H9 (cell line): ENCODE results near the gene TTC39C. TPM values are rescaled to one million over a fixed set of nuclear protein-coding genes. Genes with fewer than 3 reads are reported as not detected.

ENCODE experiments used
- DNase-seq: peaks from one replicate; pipeline ENCODE4 v3.0.0-alpha.2; 2017
- H2AFZ ChIP-seq: one replicate; pipeline ENCODE4 v1.6.1; 2013; ENCODE audit warnings: mild to moderate bottlenecking, low read length, control low read depth, moderate library complexity
- H2AK5ac ChIP-seq: 2 replicates; pipeline ENCODE4 v1.6.1; 2013; ENCODE audit warnings: low read length, control low read depth, mixed read lengths; ENCODE audit not compliant: insufficient read length
- H2BK120ac ChIP-seq: one replicate; pipeline ENCODE4 v1.6.1; 2013; ENCODE audit warnings: low read depth, mild to moderate bottlenecking, low read length, control low read depth, inconsistent platforms; ENCODE audit not compliant: poor library complexity, severe bottlenecking
- H2BK12ac ChIP-seq: 2 replicates; pipeline ENCODE4 v1.6.1; 2013; ENCODE audit warnings: low read length, control low read depth, mixed read lengths, low read depth; ENCODE audit not compliant: insufficient read length
- H2BK15ac ChIP-seq: 2 replicates; pipeline ENCODE4 v1.6.1; 2013; ENCODE audit warnings: low read depth, low read length, control low read depth
- H2BK20ac ChIP-seq: one replicate; pipeline ENCODE4 v1.6.1; 2013; ENCODE audit warnings: low read depth, mild to moderate bottlenecking, low read length, control low read depth, inconsistent platforms; ENCODE audit not compliant: poor library complexity, severe bottlenecking
- H2BK5ac ChIP-seq: 2 replicates; pipeline ENCODE4 v1.6.1; 2013; ENCODE audit warnings: low read length, control low read depth, mixed read lengths; ENCODE audit not compliant: insufficient read length
- H3K14ac ChIP-seq: 2 replicates; pipeline ENCODE4 v1.6.1; 2013; ENCODE audit warnings: low read length, control low read depth; ENCODE audit not compliant: insufficient read depth
- H3K18ac ChIP-seq: 2 replicates; pipeline ENCODE4 v1.6.1; 2013; ENCODE audit warnings: low read depth, mild to moderate bottlenecking, mixed read lengths, low read length, control low read depth; ENCODE audit not compliant: insufficient read length
- H3K23ac ChIP-seq: 2 replicates; pipeline ENCODE4 v1.6.1; 2013; ENCODE audit warnings: low read length, control low read depth, mixed read lengths, low read depth; ENCODE audit not compliant: insufficient read length
- H3K23me2 ChIP-seq: 2 replicates; pipeline ENCODE4 v1.6.1; 2013; ENCODE audit warnings: low read depth, mild to moderate bottlenecking, mixed read lengths, low read length, control low read depth; ENCODE audit not compliant: insufficient read length, poor library complexity, severe bottlenecking
- H3K27ac ChIP-seq: 2 replicates; pipeline ENCODE4 v1.5.1; 2013; ENCODE audit warnings: low read length, control low read depth, mixed read lengths, low read depth; ENCODE audit not compliant: insufficient read length
- H3K27me3 ChIP-seq: 2 replicates; pipeline ENCODE4 v1.6.1; 2013; ENCODE audit warnings: low read length, control low read depth, inconsistent platforms; ENCODE audit not compliant: insufficient read depth
- H3K4ac ChIP-seq: 2 replicates; pipeline ENCODE4 v1.6.1; 2013; ENCODE audit warnings: low read depth, mild to moderate bottlenecking, control low read depth, inconsistent platforms, low read length, moderate library complexity
- H3K4me1 ChIP-seq: 2 replicates; pipeline ENCODE4 v1.6.1; 2013; ENCODE audit warnings: low read length, control low read depth, inconsistent platforms; ENCODE audit not compliant: insufficient read depth
- H3K4me2 ChIP-seq: 2 replicates; pipeline ENCODE4 v1.6.1; 2013; ENCODE audit warnings: low read length, control low read depth, mixed read lengths; ENCODE audit not compliant: insufficient read length, insufficient read depth
- H3K56ac ChIP-seq: 2 replicates; pipeline ENCODE4 v1.6.1; 2013; ENCODE audit warnings: low read depth, mild to moderate bottlenecking, mixed read lengths, low read length, control low read depth; ENCODE audit not compliant: insufficient read length
- H3K79me1 ChIP-seq: 2 replicates; pipeline ENCODE4 v1.6.1; 2013; ENCODE audit warnings: low read depth, mild to moderate bottlenecking, moderate library complexity, low read length, control low read depth, inconsistent platforms; ENCODE audit not compliant: insufficient read depth, poor library complexity, severe bottlenecking
- H3K79me2 ChIP-seq: 2 replicates; pipeline ENCODE4 v1.6.1; 2013; ENCODE audit warnings: low read length, control low read depth, inconsistent platforms; ENCODE audit not compliant: insufficient read depth
- H3K9ac ChIP-seq: 2 replicates; pipeline ENCODE4 v1.6.1; 2013; ENCODE audit warnings: low read length, control low read depth, mixed read lengths; ENCODE audit not compliant: insufficient read length; ENCODE audit errors: extremely low read depth
- H3K9me3 ChIP-seq: one replicate; pipeline ENCODE4 v1.6.1; 2013; ENCODE audit warnings: low read depth, low read length, inconsistent platforms; ENCODE audit not compliant: control insufficient read depth
- H3T11ph ChIP-seq: one replicate; pipeline ENCODE4 v1.6.1; 2013; ENCODE audit warnings: mild to moderate bottlenecking, low read length, control low read depth, inconsistent platforms
- H4K20me1 ChIP-seq: one replicate; pipeline ENCODE4 v1.6.1; 2013; ENCODE audit not compliant: control insufficient read depth, insufficient read length, insufficient read depth
- H4K5ac ChIP-seq: 2 replicates; pipeline ENCODE4 v1.6.1; 2013; ENCODE audit warnings: low read depth, mild to moderate bottlenecking, mixed read lengths, low read length, control low read depth; ENCODE audit not compliant: insufficient read length
- H4K8ac ChIP-seq: replicated peaks from 2 replicates; pipeline ENCODE4 v1.6.1; 2013; ENCODE audit warnings: low read length, control low read depth, mixed read lengths, low read depth; ENCODE audit not compliant: insufficient read length
- H4K91ac ChIP-seq: 2 replicates; pipeline ENCODE4 v1.6.1; 2013; ENCODE audit warnings: low read depth, mild to moderate bottlenecking, moderate library complexity, mixed read lengths, low read length, control low read depth; ENCODE audit not compliant: insufficient read length
- H3K27ac Mint-ChIP-seq, 3 experiments: 2 replicates in 2 of 3; 3 replicates in 1 of 3; pipeline ENCODE4 v1.8.0; 2020 to 2021; ENCODE audit warnings: mixed read lengths in 3 of 3, mild to moderate bottlenecking in 1 of 3, moderate library complexity in 1 of 3
- H3K27me3 Mint-ChIP-seq: 2 replicates; pipeline ENCODE4 v1.8.0; 2021; ENCODE audit warnings: low read depth, mild to moderate bottlenecking, moderate library complexity, mixed read lengths
- H3K36me3 Mint-ChIP-seq, 3 experiments: 2 replicates in 2 of 3; 3 replicates in 1 of 3; pipeline ENCODE4 v1.8.0; 2020 to 2021; ENCODE audit warnings: low read depth in 3 of 3, mixed read lengths in 3 of 3; ENCODE audit not compliant: insufficient read depth in 1 of 3
- H3K4me1 Mint-ChIP-seq, 2 experiments: 2 replicates each; pipeline ENCODE4 v1.8.0; 2020; ENCODE audit warnings: mixed read lengths in 2 of 2
- H3K4me3 Mint-ChIP-seq, 2 experiments: 2 replicates in 1 of 2; 3 replicates in 1 of 2; pipeline ENCODE4 v1.8.0; 2020 to 2021; ENCODE audit warnings: mild to moderate bottlenecking in 2 of 2, mixed read lengths in 2 of 2, moderate library complexity in 1 of 2
- H3K9me3 Mint-ChIP-seq, 2 experiments: 2 replicates in 1 of 2; 3 replicates in 1 of 2; pipeline ENCODE4 v1.8.0; 2020; ENCODE audit warnings: mild to moderate bottlenecking in 2 of 2, mixed read lengths in 2 of 2, moderate library complexity in 1 of 2
- WGBS: extraction: QIAGEN DNeasy Blood & Tissue Kit; methylation state at CpG from one replicate; pipeline ENCODE4 v1.1.7; 2013; ENCODE audit warnings: missing lambda C conversion rate, low lambda C conversion rate, mixed read lengths; ENCODE audit not compliant: insufficient read length; ENCODE audit errors: extremely low coverage; 5-methylcytosine and 5-hydroxymethylcytosine counted together
- total RNA-seq: library from RNA; stranded (reverse); gene quantifications from 2 replicates; pipeline ENCODE4 v1.2.1, GENCODE V29; 2021
- TF ChIP-seq, protein P1 (sequence below): fragments of 200-600 bp; sonication (generic); conservative IDR thresholded peaks from 3 replicates; pipeline ENCODE4 v1.8.0; 2021; ENCODE audit warnings: antibody characterized with exemption, mild to moderate bottlenecking

The TTC39C gene
- total RNA-seq, 1 experiment from 2014 or later: 18.0 TPM

DNA sequence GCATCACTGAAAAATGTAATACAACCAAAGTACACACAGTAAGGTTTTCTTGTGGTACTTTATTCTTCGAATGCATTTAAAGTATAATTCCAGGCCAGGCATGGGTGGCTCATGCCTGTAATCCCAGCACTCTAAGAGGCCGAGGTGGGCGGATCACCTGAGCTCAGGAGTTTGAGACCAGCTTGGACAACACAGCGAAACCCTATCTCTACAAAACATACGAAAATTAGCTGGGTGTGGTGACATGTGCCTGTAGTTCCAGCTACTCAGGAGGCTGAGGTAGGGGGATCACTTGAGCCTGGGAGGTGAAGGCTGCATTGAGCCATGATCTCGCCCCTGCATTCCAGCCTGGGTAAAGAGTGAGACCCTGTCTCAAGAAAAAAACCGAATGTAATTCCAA lies 3.9 kb upstream of the TTC39C start:
- no peak overlapping the region for H4K8ac ChIP-seq
- H3K23ac ChIP-seq: no peak overlapping the region
- no peak overlapping the region for H2BK12ac ChIP-seq
- Mint-ChIP-seq H3K4me1 (peaks cover 2 to 4% of the 10 kb centered on the region in 2 experiments), H3K4me3 (no peak overlapping the region), H3K36me3 (no peaks in the 10 kb centered on the region), H3K9me3 (no peaks in the 10 kb centered on the region), H3K27ac (no peak overlapping the region), H3K27me3 (peaks cover 27% of the 10 kb centered on the region)
- no peaks in the 10 kb centered on the region for H3K9me3 ChIP-seq
- TF ChIP-seq, protein P1, sequence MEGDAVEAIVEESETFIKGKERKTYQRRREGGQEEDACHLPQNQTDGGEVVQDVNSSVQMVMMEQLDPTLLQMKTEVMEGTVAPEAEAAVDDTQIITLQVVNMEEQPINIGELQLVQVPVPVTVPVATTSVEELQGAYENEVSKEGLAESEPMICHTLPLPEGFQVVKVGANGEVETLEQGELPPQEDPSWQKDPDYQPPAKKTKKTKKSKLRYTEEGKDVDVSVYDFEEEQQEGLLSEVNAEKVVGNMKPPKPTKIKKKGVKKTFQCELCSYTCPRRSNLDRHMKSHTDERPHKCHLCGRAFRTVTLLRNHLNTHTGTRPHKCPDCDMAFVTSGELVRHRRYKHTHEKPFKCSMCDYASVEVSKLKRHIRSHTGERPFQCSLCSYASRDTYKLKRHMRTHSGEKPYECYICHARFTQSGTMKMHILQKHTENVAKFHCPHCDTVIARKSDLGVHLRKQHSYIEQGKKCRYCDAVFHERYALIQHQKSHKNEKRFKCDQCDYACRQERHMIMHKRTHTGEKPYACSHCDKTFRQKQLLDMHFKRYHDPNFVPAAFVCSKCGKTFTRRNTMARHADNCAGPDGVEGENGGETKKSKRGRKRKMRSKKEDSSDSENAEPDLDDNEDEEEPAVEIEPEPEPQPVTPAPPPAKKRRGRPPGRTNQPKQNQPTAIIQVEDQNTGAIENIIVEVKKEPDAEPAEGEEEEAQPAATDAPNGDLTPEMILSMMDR: no peak
- no peak overlapping the region for H3K4ac ChIP-seq
- no peak overlapping the region for H4K91ac ChIP-seq
- H3K79me1 ChIP-seq: no peaks in the 10 kb centered on the region
- no peak overlapping the region for H2AFZ ChIP-seq
- H3K4me2 ChIP-seq: no peak overlapping the region
- DNase-seq: no peak
- no peak overlapping the region for H2BK120ac ChIP-seq
- no peak overlapping the region for H4K5ac ChIP-seq
- no peak overlapping the region for H3K27ac ChIP-seq
- H4K20me1 ChIP-seq: no peaks in the 10 kb centered on the region
- no peak overlapping the region for H2BK20ac ChIP-seq
- no peak overlapping the region for H3K14ac ChIP-seq
- no CpG with 5 or more reads among the region's 7 CpGs for WGBS
- no peak overlapping the region for H2BK15ac ChIP-seq
- no peak overlapping the region for H2AK5ac ChIP-seq
- H3K56ac ChIP-seq: no peak overlapping the region
- H3K18ac ChIP-seq: no peak overlapping the region
- no peak overlapping the region for H3T11ph ChIP-seq
- H3K27me3 ChIP-seq: no peaks in the 10 kb centered on the region
- H3K4me1 ChIP-seq: peaks cover under 1% of the 10 kb centered on the region; the same call in 1 of the 2 replicates
- no peak overlapping the region for H3K9ac ChIP-seq
- no peak overlapping the region for H2BK5ac ChIP-seq
- H3K23me2 ChIP-seq: peaks cover 10% of the 10 kb centered on the region
- H3K79me2 ChIP-seq: peaks cover under 1% of the 10 kb centered on the region; the same call in 1 of the 2 replicates
